OCI-LY7 (cell line): ENCODE results near the gene CDKL5.

Experiments used
- EZH2phosphoT487 ChIP-seq: fragments of 200-600 bp; sonication (generic); IDR thresholded peaks from 2 replicates; pipeline ENCODE4 v1.6.1; 2018; ENCODE audit warnings: low read depth, borderline replicate concordance, mild to moderate bottlenecking, mixed run types, antibody characterized with exemption, low read length, moderate library complexity, mixed read lengths
- TF ChIP-seq, protein P1 (sequence below): fragments of 200-600 bp; sonication (generic); conservative IDR thresholded peaks from 2 replicates; pipeline ENCODE4 v1.5.1; 2014; ENCODE audit warnings: mild to moderate bottlenecking, antibody characterized with exemption, low read length, moderate library complexity, mixed read lengths

- TF ChIP-seq, protein P1, sequence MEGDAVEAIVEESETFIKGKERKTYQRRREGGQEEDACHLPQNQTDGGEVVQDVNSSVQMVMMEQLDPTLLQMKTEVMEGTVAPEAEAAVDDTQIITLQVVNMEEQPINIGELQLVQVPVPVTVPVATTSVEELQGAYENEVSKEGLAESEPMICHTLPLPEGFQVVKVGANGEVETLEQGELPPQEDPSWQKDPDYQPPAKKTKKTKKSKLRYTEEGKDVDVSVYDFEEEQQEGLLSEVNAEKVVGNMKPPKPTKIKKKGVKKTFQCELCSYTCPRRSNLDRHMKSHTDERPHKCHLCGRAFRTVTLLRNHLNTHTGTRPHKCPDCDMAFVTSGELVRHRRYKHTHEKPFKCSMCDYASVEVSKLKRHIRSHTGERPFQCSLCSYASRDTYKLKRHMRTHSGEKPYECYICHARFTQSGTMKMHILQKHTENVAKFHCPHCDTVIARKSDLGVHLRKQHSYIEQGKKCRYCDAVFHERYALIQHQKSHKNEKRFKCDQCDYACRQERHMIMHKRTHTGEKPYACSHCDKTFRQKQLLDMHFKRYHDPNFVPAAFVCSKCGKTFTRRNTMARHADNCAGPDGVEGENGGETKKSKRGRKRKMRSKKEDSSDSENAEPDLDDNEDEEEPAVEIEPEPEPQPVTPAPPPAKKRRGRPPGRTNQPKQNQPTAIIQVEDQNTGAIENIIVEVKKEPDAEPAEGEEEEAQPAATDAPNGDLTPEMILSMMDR, result peak; percentile 32; the same call in 1 of the 2 replicates
- TF ChIP-seq EZH2phosphoT487, result no peak
These were observed 15.4 kb upstream of the CDKL5 start for GRCh38 chrX:18410038-18410437.
